HG03097 (cell line): ENCODE data around the gene HINT2.
A peak's percentile ranks its signal among the peaks of the same experiment; 100 is the strongest.

Experiments used
- ATAC-seq: cut with Tn5 transposase; IDR thresholded peaks from one replicate; pipeline ENCODE4 v1.9.1; 2021; ENCODE audit not compliant: unreplicated experiment, low FRiP score

Gene HINT2

DNA sequence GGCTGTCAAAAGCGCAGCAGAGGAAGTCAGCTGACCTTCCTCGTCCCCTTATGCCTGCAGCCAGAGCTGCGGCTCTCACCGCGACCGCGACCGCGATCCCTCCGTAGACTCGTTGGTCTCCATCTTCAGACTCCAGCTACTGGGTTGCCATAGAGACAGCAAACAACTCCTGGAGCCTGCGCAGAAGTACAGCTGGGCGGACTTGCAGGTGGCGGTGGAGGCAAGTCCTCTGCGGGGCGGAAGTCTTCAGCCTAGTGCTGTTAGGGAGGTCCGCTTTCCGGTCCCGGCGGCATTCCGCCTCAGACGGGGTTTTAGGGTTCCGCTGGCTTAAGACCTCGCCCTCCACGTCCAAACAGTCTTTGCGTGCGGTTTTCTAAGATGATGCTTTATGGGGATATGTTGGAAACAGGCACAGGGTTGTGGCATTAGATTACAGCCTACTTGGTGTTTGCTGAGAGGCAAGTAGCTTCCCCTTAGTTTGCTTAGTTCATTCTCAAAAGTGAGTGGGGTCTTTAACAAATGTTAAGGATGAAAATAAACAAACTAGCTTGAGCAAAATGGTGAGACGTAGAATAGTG, 2.7 kb downstream of the HINT2 start, which contains the start of gene SPAG8:
Gene SPAG8 (minus strand): TSS at position 238 of the 578 bp plus-strand sequence. CDS start 115 bp downstream, at position 123.
- peak; percentile 50 for ATAC-seq

GRCh38 chr9:35811381-35812024, 3.3 kb downstream of the HINT2 start:
- ATAC-seq = no peak

GRCh38 chr9:35810122-35810521, 4.7 kb downstream of the HINT2 start:
- no peak for ATAC-seq

DNA sequence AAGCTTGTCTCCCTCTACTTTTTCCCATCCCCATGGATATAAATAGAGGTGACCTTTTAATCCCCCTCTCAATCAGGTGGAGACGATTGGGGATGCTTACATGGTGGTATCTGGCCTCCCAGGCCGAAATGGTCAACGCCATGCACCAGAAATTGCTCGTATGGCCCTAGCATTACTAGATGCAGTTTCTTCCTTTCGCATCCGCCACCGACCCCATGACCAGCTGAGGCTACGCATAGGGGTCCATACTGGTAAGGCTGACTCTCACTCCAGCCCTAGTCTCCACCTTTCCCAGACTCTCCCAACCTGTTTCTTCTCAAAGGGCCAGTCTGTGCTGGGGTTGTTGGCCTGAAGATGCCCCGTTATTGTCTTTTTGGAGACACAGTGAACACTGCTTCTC, 6.4 kb downstream of the HINT2 start:
- ATAC-seq = no peak

GRCh38 chr9:35806101-35806500, 8.7 kb downstream of the HINT2 start:
- no peak for ATAC-seq

- no peak for ATAC-seq
Measured at GRCh38 chr9:35801328-35802128, 13.3 kb downstream of the HINT2 start.

DNA sequence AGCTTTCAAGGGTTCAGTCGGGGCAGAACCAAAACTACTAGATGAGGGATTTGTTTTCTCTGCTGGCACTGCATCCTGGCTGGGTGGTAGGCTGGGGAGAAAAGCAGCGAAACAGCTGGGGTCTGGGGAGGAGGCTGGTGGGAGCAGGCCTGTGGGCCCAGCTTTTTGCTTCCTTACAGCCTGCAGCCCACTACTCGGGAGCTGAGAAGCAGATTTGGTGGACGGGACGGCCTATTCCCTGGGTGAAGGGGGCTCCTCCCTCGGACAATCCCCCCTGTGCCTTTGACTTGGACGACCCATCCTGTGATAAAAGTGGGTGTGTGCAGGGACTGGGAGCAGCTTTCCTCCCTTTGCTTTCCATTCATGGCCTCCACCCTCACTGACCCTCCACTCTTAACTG, 14.3 kb downstream of the HINT2 start:
- no peak for ATAC-seq

GRCh38 chr9:35798658-35799374, 16.0 kb downstream of the HINT2 start:
- ATAC-seq = no peak

DNA sequence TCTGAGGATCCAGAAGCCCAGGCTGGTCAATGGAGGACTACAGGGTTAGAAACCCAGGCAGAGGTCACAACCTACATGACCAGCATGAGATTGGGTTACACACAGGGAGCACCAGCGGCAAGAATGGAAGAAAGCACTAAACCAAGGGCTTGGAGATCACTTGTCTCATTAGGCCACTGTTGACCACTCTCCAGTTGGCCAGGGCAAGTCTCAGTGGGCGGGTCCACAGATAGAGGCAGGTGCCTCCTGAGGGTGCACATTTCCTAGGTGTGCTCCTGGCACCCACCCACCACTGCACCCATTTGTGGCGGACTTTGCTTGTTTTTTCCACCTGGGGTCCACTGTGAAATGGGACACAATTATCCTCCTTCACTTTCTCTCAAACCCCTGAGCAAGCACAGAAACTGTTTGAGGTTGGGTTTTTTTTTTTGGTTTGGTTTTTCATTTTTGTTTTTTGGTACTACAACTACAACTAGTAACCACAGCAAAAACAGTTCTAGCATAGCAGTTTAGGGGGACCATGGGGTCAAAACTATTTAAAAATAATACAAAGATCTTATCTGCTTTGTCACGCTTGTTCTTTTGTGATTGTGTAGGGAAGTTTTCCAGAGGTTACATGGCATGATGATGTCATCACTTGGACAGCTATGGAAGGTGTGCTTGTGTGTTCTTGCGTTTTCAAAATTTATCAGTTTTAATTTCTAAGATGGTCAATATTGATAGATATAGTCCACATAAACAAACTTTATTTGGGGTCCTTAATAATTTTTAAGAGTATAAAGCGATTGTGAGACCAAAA, 17.3 kb downstream of the HINT2 start:
- no peak for ATAC-seq

GRCh38 chr9:35795695-35796094, 19.1 kb downstream of the HINT2 start:
- ATAC-seq = no peak

- no peak for ATAC-seq
Measured at GRCh38 chr9:35793461-35793860, 21.4 kb downstream of the HINT2 start.

- no peak for ATAC-seq
Measured at GRCh38 chr9:35792826-35793225, 22.0 kb downstream of the HINT2 start.

DNA sequence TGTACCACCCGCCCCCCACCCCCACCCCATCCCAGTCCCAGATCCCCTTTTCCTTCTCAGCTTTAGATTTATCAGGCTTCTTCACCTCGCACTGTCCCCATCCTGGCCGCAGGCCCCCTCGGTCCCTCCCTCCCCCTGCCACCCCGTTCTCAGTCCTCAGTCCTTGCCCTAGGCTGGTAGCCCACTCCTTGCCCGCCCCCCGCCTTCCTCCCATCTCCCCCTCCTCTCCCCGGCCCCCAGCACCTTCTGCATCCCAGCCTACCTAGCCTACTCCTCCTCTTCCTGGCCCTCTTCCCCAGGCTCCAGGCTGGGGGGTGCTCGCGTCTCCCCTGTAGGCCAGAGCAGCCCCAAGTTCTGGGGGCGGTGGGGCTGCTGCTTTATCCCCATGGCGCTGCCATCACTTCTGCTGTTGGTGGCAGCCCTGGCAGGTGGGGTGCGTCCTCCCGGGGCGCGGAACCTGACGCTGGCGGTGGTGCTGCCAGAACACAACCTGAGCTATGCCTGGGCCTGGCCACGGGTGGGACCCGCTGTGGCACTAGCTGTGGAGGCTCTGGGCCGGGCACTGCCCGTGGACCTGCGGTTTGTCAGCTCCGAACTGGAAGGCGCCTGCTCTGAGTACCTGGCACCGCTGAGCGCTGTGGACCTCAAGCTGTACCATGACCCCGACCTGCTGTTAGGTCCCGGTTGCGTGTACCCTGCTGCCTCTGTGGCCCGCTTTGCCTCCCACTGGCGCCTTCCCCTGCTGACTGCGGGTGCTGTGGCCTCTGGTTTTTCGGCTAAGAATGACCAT, 22.6 kb downstream of the HINT2 start:
- ATAC-seq = no peak

GRCh38 chr9:35791297-35791921, 23.4 kb downstream of the HINT2 start, which contains the start of gene NPR2:
Gene NPR2, plus strand, starts transcription at chr9:35791591. Its CDS starts 818 bp downstream, at chr9:35792409.
- no peak for ATAC-seq

DNA sequence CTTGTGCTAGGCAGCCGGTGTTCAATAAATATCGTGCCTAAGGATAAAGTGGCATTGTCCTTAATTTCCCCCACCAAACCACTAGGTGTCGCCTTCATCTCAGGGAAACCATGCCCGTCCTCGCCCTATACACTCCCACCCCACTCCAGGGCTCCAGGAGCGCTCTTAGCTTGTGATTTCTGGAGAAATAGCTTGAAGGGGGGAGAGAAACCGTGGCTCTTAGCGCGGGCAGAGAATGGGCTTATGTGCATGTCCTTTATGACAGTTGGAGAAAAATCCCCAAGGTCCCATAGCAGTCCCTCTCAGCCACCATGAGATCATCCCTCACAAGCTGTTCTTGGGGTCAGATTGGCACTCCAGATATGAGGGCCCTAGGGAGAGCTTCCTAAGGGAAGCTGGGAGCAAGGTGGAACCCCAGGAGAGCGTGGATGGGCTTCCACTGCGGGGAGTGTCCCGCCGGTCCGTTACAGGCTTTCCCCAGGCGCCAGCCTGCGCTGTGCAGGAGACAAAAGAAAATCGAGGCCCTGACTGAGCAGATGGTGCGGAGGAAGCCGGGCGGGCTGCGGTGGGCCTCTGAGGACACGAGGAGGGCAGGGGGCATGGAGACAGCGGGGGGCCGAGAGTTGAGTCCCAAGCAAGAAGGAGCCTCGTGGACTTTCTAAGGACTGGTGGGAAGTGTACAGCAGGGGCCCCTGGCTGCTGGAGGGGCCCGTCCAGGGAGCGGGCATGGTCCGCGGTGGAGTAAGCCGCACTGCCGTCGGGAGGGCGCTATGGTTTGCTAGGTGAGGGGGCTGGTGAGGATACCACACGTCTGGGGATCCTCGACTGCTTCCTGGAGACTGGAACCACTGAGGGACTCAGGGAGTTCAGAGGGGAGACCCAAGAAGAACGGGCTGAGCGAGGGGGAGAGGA, 24.2 kb downstream of the HINT2 start:
- ATAC-seq = no peak

DNA sequence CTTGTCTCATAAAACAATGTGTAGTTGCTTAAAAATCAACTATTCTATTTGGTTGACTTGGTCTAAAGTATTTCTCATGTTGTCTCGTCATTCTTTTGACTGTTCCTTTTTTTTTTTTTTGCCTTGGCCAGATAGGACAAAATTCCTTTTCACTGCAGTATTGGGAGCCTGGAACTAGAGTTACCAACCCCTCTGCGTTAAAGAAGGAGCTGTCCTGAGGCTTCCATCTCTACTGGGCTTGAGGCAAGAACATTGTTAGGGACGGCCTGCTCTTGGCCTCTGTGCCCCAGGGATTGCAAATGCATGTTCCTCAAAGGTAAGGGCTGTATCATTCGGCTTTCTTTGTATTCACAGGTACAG, 24.8 kb downstream of the HINT2 start:
- ATAC-seq = no peak

GRCh38 chr9:35789541-35789940, 25.3 kb downstream of the HINT2 start:
- no peak for ATAC-seq

GRCh38 chr9:35783418-35783817, 31.4 kb downstream of the HINT2 start:
- ATAC-seq = no peak
